SK-N-SH (cell line): ENCODE results near the gene KCNK16. TPM values are rescaled to one million over a fixed set of nuclear protein-coding genes. Genes with fewer than 3 reads are reported as not detected.

Experiments used
- CTCF ChIA-PET: fragments of 300-600, 350-600 bp; formaldehyde crosslinking; extraction: SDS; loops from one replicate; lab custom pipeline; 2021; lab: Yijun Ruan, JAX
- POLR2A ChIA-PET: fragments of 350-600 bp; sonication (Branson Sonifier 250); formaldehyde crosslinking; extraction: SDS; loops from one replicate; lab custom pipeline; 2020; ENCODE audit warnings: antibody characterized with exemption, inconsistent platforms; lab: Yijun Ruan, JAX
- DNase-seq: peaks from one replicate; pipeline ENCODE4 v3.0.0; 2012
- H2AFZ ChIP-seq: fragments of 200-600 bp; sonication (generic); 2 replicates; pipeline ENCODE4 v1.8.1; 2016; ENCODE audit warnings: antibody characterized with exemption, mild to moderate bottlenecking, low read depth
- H3F3A ChIP-seq: fragments of 200-600 bp; sonication (generic); replicated peaks from 2 replicates; pipeline ENCODE3; 2016; ENCODE audit warnings: antibody characterized with exemption, mild to moderate bottlenecking; ENCODE audit not compliant: insufficient read depth
- H3K27ac ChIP-seq, 2 experiments: fragments of 200-500 bp in 1 of 2; fragments of 200-600 bp in 1 of 2; sonication (Bioruptor generic) in 1 of 2; sonication (generic), shearing (Covaris generic) in 1 of 2; 2 replicates each; pipeline versions ENCODE4 v1.5.1 to v1.6.1; 2014 to 2016; ENCODE audit warnings: low read depth in 2 of 2, inconsistent platforms in 1 of 2, low read length in 1 of 2, mild to moderate bottlenecking in 1 of 2, mixed read lengths in 1 of 2
- H3K27me3 ChIP-seq: fragments of 200-600 bp; sonication (generic), shearing (Covaris generic); 2 replicates; pipeline ENCODE4 v1.6.1; 2016; ENCODE audit warnings: mixed run types; ENCODE audit not compliant: insufficient read depth
- H3K36me3 ChIP-seq, 2 experiments: fragments of 200-500 bp in 1 of 2; fragments of 200-600 bp in 1 of 2; sonication (Bioruptor generic) in 1 of 2; sonication (generic) in 1 of 2; replicated peaks in 1 of 2; 2 replicates each; pipeline versions ENCODE3 to v1.5.1; 2014 to 2016; ENCODE audit warnings: low read length in 1 of 2, mild to moderate bottlenecking in 1 of 2; ENCODE audit not compliant: insufficient read depth in 2 of 2, control insufficient read depth in 1 of 2
- H3K4me1 ChIP-seq, 2 experiments: fragments of 200-500 bp in 1 of 2; fragments of 200-600 bp in 1 of 2; sonication (Bioruptor generic) in 1 of 2; sonication (generic), shearing (Covaris generic) in 1 of 2; 2 replicates each; pipeline versions ENCODE4 v1.5.1 to v1.6.1; 2014 to 2016; ENCODE audit warnings: low read depth in 1 of 2, low read length in 1 of 2, mixed run types in 1 of 2; ENCODE audit not compliant: insufficient read depth in 2 of 2, control insufficient read depth in 1 of 2
- H3K4me2 ChIP-seq: fragments of 200-600 bp; sonication (generic), shearing (Covaris generic); 2 replicates; pipeline ENCODE4 v1.6.1; 2017; ENCODE audit warnings: mixed run types
- H3K4me3 ChIP-seq, 2 experiments: fragments of 200-500 bp in 1 of 2; fragments of 200-600 bp in 1 of 2; sonication (Bioruptor generic) in 1 of 2; sonication (generic), shearing (Covaris generic) in 1 of 2; 2 replicates each; pipeline versions ENCODE4 v1.5.1 to v1.8.1; 2014 to 2016; ENCODE audit warnings: low read depth in 2 of 2, inconsistent platforms in 1 of 2, low read length in 1 of 2, mild to moderate bottlenecking in 1 of 2, mixed read lengths in 1 of 2, moderate library complexity in 1 of 2
- H3K79me2 ChIP-seq: fragments of 200-600 bp; sonication (generic); 2 replicates; pipeline ENCODE4 v1.8.1; 2017; ENCODE audit warnings: mild to moderate bottlenecking; ENCODE audit not compliant: insufficient read depth
- H3K9ac ChIP-seq: fragments of 200-600 bp; sonication (generic); 2 replicates; pipeline ENCODE4 v1.6.1; 2017; ENCODE audit warnings: mixed run types
- H3K9me2 ChIP-seq: fragments of 200-600 bp; sonication (generic); 2 replicates; pipeline ENCODE4 v1.6.1; 2017; ENCODE audit warnings: mixed run types
- H3K9me3 ChIP-seq: fragments of 200-600 bp; sonication (generic); 2 replicates; pipeline ENCODE4 v1.6.1; 2017; ENCODE audit warnings: mixed run types, mild to moderate bottlenecking, moderate library complexity
- H4K20me1 ChIP-seq: fragments of 200-600 bp; sonication (generic); 2 replicates; pipeline ENCODE4 v1.6.1; 2017; ENCODE audit warnings: mild to moderate bottlenecking, mixed run types; ENCODE audit not compliant: insufficient read depth
- CTCF ChIP-seq: fragments of 200-600 bp; sonication (generic); IDR thresholded peaks from 2 replicates; pipeline ENCODE4 v1.6.1; 2017; ENCODE audit warnings: antibody characterized with exemption, mild to moderate bottlenecking, moderate library complexity
- ELF1 ChIP-seq: IDR thresholded peaks from 2 replicates; pipeline ENCODE4 v1.4.0; 2012
- EP300 ChIP-seq, 2 experiments: IDR thresholded peaks; 2 replicates each; pipeline versions ENCODE4 v1.4.0 to v1.6.1; 2012; ENCODE audit warnings: borderline replicate concordance in 1 of 2, low read depth in 1 of 2, low read length in 1 of 2
- FOXM1 ChIP-seq: IDR thresholded peaks from 2 replicates; pipeline ENCODE4 v1.4.0; 2012; ENCODE audit warnings: low read depth, mild to moderate bottlenecking
- GATA2 ChIP-seq: sonication (generic); formaldehyde crosslinking; IDR thresholded peaks from 2 replicates; pipeline ENCODE4 v1.5.0; 2020; ENCODE audit warnings: mild to moderate bottlenecking, missing genetic modification reagents
- MXI1 ChIP-seq: IDR thresholded peaks from 2 replicates; pipeline ENCODE4 v1.6.1; 2012; ENCODE audit warnings: mild to moderate bottlenecking, low read depth, low read length, improper control_type of control experiment
- RFX5 ChIP-seq: IDR thresholded peaks from 2 replicates; pipeline ENCODE4 v1.6.1; 2012; ENCODE audit warnings: mild to moderate bottlenecking, improper control_type of control experiment, low read length
- RXRA ChIP-seq: IDR thresholded peaks from 2 replicates; pipeline ENCODE4 v1.4.0; 2012; ENCODE audit warnings: low read depth, mild to moderate bottlenecking, borderline replicate concordance
- SMC3 ChIP-seq: IDR thresholded peaks from 2 replicates; pipeline ENCODE4 v1.6.1; 2012; ENCODE audit warnings: low read depth, low read length, improper control_type of control experiment
- TAF1 ChIP-seq: IDR thresholded peaks from 2 replicates; pipeline ENCODE4 v1.6.1; 2012; ENCODE audit warnings: low read depth, mild to moderate bottlenecking, low read length, moderate library complexity, borderline replicate concordance
- USF1 ChIP-seq: IDR thresholded peaks from 2 replicates; pipeline ENCODE4 v1.4.0; 2012; ENCODE audit warnings: low read depth, borderline replicate concordance
- YY1 ChIP-seq: IDR thresholded peaks from 2 replicates; pipeline ENCODE4 v1.4.0; 2012; ENCODE audit warnings: low read depth, mild to moderate bottlenecking
- WGBS: methylation state at CpG from one replicate; pipeline ENCODE4 v1.1.6; 2017; ENCODE audit warnings: low lambda C conversion rate; 5-methylcytosine and 5-hydroxymethylcytosine counted together
- polyA plus RNA-seq, 3 experiments: library from polyadenylated mRNA; depleted of rRNA; stranded (reverse); fragments of >200 nt; gene quantifications; 2 replicates each; pipeline ENCODE4 v1.2.3, GENCODE V29; 2012
- TF ChIP-seq, protein P1 (sequence below): fragments of 150-350 bp; IDR thresholded peaks from 2 replicates; pipeline ENCODE4 v1.6.1; 2016; ENCODE audit warnings: mild to moderate bottlenecking, low read depth, low read length

KCNK16 gene
- polyA plus RNA-seq, 1 of the 3 experiments (the other 2 are of a cell fraction): not detected

GRCh38 chr6:39298061-39298460, 24.4 kb downstream of the KCNK16 start (continued):
- TF ChIP-seq MXI1: no peak
- TF ChIP-seq YY1: no peak
- no peak for TF ChIP-seq ELF1
- TF ChIP-seq GATA2 (CRISPR knock-in tag): no peak
- no peak for TF ChIP-seq EP300 (IDR thresholded peaks at IDR 0.05; ENCODE audit: borderline replicate concordance in 1 of 2, low read depth in 1 of 2, low read length in 1 of 2)
- no peak for TF ChIP-seq RFX5
- no peak for TF ChIP-seq FOXM1
- no peak for TF ChIP-seq RXRA
- TF ChIP-seq CTCF: no peak
- TF ChIP-seq SMC3: no peak
- TF ChIP-seq TAF1: no peak

- H3K27ac ChIP-seq: no peak overlapping the region
These were observed 25.5 kb downstream of the KCNK16 start for GRCh38 chr6:39296745-39297640.

More at GRCh38 chr6:39296745-39297640, 25.5 kb downstream of the KCNK16 start:
- Histone ChIP-seq H3K36me3 (no peaks in the 10 kb centered on the region), H3K4me1 (peaks cover 0 to 10% of the 10 kb centered on the region in 2 experiments; a peak in 1 of 4 replicates), H2AFZ (no peak overlapping the region), H4K20me1 (no peaks in the 10 kb centered on the region), H3K9me3 (no peaks in the 10 kb centered on the region), H3K27me3 (no peaks in the 10 kb centered on the region), H3K9ac (no peak overlapping the region), H3K9me2 (no peaks in the 10 kb centered on the region), H3K4me2 (no peak overlapping the region), H3K79me2 (no peaks in the 10 kb centered on the region), H3F3A (no peaks in the 10 kb centered on the region), H3K4me3 (no peak overlapping the region)
- CTCF ChIA-PET: interaction anchor here (4.7 to 16.6 kb wide), 2 partner anchors 14 to 128 kb away, joined by 27 to 457 read pairs; no protein-coding TSS in a partner anchor
- POLR2A ChIA-PET: no interaction called here
- WGBS: 26% methylated on average over 12 of the region's 18 CpGs
- TF ChIP-seq USF1: no peak
- TF ChIP-seq, protein P1, sequence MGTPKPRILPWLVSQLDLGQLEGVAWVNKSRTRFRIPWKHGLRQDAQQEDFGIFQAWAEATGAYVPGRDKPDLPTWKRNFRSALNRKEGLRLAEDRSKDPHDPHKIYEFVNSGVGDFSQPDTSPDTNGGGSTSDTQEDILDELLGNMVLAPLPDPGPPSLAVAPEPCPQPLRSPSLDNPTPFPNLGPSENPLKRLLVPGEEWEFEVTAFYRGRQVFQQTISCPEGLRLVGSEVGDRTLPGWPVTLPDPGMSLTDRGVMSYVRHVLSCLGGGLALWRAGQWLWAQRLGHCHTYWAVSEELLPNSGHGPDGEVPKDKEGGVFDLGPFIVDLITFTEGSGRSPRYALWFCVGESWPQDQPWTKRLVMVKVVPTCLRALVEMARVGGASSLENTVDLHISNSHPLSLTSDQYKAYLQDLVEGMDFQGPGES: no peak
- TF ChIP-seq MXI1: peak; percentile 36; the same call in 1 of the 2 replicates
- DNase-seq: peak; percentile 77
